ENCODE data around the gene HIVEP3.
A peak's percentile ranks its signal among the peaks of the same experiment; 100 is the strongest.

HIVEP3 gene

GRCh38 chr1:41518471-41518870, 400.3 kb downstream of the HIVEP3 start:
- no peak for TF ChIP-seq CTCF (IDR thresholded peaks at IDR 0.05; ENCODE audit: unreplicated experiment in 3 of 3)
- Mint-ChIP-seq H3K27me3 (ENCODE audit: low read depth) (peaks cover 24% of the 10 kb centered on the region), H3K4me1 (peaks cover 40% of the 10 kb centered on the region), H3K36me3 (ENCODE audit: low read depth) (no peaks in the 10 kb centered on the region), H3K9me3 (no peaks in the 10 kb centered on the region), H3K4me3 (no peak overlapping the region), H3K27ac (no peak overlapping the region)

GRCh38 chr1:41517062-41517438, 401.7 kb downstream of the HIVEP3 start:
- Mint-ChIP-seq H3K9me3 (no peaks in the 10 kb centered on the region), H3K4me1 (peaks cover 30% of the 10 kb centered on the region), H3K4me3 (peak overlapping the region; percentile 35 to 76 (median 73)), H3K27me3 (ENCODE audit: low read depth) (peaks cover 16% of the 10 kb centered on the region), H3K36me3 (ENCODE audit: low read depth) (no peaks in the 10 kb centered on the region), H3K27ac (peak overlapping the region in 2 of 3 experiments; percentile 25 to 30)
- no peak for TF ChIP-seq CTCF (IDR thresholded peaks at IDR 0.05; ENCODE audit: unreplicated experiment in 3 of 3)

- TF ChIP-seq CTCF (IDR thresholded peaks at IDR 0.05; ENCODE audit: unreplicated experiment in 3 of 3) = peak; percentile 94
- Mint-ChIP-seq H3K27ac (no peak overlapping the region), H3K4me3 (peak overlapping the region; percentile 76 to 80 (median 76)), H3K36me3 (ENCODE audit: low read depth) (no peaks in the 10 kb centered on the region), H3K9me3 (no peaks in the 10 kb centered on the region), H3K27me3 (ENCODE audit: low read depth) (peaks cover 18% of the 10 kb centered on the region), H3K4me1 (peaks cover 25% of the 10 kb centered on the region)
These were observed 402.3 kb downstream of the HIVEP3 start for GRCh38 chr1:41516168-41517061.

- TF ChIP-seq CTCF (IDR thresholded peaks at IDR 0.05; ENCODE audit: unreplicated experiment in 3 of 3) = no peak
- Mint-ChIP-seq H3K27me3 (ENCODE audit: low read depth) (peaks cover 19% of the 10 kb centered on the region), H3K9me3 (no peaks in the 10 kb centered on the region), H3K4me1 (peaks cover 25% of the 10 kb centered on the region), H3K4me3 (peak overlapping the region in 1 of 3 experiments; percentile 76), H3K36me3 (ENCODE audit: low read depth) (no peaks in the 10 kb centered on the region), H3K27ac (peak overlapping the region in 1 of 3 experiments; percentile 49)
These were observed 402.9 kb downstream of the HIVEP3 start for GRCh38 chr1:41515778-41516167.

GRCh38 chr1:41515131-41515678, 403.5 kb downstream of the HIVEP3 start:
- peaks cover 19% of the 10 kb centered on the region for H3K27me3 Mint-ChIP-seq (ENCODE audit: low read depth)
- no peaks in the 10 kb centered on the region for H3K9me3 Mint-ChIP-seq
- H3K27ac Mint-ChIP-seq = peak overlapping the region in 1 of 3 experiments; percentile 74
- H3K36me3 Mint-ChIP-seq (ENCODE audit: low read depth) = no peaks in the 10 kb centered on the region
- H3K4me3 Mint-ChIP-seq = no peak overlapping the region
- TF ChIP-seq CTCF (IDR thresholded peaks at IDR 0.05; ENCODE audit: unreplicated experiment in 3 of 3) = no peak
- H3K4me1 Mint-ChIP-seq = peaks cover 25% of the 10 kb centered on the region

Measured in nephron (organoid).